NCI-H82 treated with DMSO at 0.1 percent for 48 hours (cell line): ENCODE data around the gene FBXO9.

ENCODE experiments used
- DNase-seq: peaks from one replicate; lab custom pipeline; 2025; ENCODE audit not compliant: unreplicated experiment; lab: John Stamatoyannopoulos, UW

The FBXO9 gene

GRCh38 chr6:53086302-53086701, 21.1 kb downstream of the FBXO9 start:
- no peak for DNase-seq

- DNase-seq, result no peak
Measured at GRCh38 chr6:53089948-53090347, 24.7 kb downstream of the FBXO9 start.

DNA sequence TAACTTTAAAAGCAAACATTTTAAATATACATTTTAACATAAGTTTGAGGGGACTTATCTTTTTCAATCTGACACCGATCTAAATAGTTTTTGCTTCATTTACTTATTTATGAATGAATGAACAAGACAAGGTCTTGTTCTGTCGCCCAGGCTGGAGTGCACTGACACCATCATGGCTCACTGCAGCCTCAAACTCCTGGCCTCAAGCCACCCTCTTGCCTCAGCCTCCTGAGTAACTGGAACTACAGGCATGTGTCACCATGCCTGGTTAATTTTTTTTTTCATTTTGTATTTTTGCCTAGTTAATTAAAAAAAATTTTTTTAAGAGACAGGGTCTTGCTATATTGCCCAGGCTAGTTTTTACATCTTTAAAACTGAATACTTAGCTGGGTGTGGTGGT, 25.4 kb downstream of the FBXO9 start:
- no peak for DNase-seq

GRCh38 chr6:53095270-53095669, 30.1 kb downstream of the FBXO9 start:
- no peak for DNase-seq

DNA sequence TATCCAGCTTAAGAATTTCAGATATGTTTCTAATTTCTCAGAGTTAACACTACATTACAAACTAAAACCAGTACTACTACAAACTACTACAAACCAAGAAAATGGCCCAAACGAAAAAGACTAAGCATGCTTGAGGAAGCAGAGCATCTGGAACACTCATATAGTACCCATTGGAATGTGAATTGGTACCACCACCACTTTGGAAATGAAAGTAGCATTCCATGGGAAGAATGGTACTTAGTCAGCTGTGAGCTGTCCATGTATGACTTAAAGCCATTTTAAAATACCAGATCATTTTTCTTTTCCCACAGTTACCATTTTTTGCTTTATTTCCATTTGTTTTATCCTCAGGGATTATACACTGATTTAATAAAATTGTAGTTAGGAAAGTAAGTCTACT, 30.5 kb downstream of the FBXO9 start:
- DNase-seq, result no peak

- no peak for DNase-seq
Measured at GRCh38 chr6:53100561-53100960, 35.4 kb downstream of the FBXO9 start.

DNA sequence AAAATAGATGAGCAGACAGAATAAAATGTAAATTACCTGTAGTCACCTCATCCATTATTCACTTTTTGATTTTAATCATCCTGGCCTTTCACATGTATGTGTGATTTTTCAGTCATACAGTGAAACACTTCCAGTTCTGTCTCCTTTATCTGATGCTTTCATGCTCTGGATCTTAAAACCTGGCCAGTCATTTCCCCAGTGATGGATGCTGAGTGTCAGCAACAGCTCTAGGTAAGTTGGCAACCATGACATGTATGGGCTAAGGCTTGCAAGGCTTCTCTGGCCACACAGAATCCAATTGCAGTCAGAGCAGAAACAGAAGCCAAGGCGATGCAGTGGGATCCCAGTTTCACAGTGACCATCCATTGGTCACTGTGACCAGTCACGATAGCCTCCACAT, 35.8 kb downstream of the FBXO9 start:
- DNase-seq, result no peak

DNA sequence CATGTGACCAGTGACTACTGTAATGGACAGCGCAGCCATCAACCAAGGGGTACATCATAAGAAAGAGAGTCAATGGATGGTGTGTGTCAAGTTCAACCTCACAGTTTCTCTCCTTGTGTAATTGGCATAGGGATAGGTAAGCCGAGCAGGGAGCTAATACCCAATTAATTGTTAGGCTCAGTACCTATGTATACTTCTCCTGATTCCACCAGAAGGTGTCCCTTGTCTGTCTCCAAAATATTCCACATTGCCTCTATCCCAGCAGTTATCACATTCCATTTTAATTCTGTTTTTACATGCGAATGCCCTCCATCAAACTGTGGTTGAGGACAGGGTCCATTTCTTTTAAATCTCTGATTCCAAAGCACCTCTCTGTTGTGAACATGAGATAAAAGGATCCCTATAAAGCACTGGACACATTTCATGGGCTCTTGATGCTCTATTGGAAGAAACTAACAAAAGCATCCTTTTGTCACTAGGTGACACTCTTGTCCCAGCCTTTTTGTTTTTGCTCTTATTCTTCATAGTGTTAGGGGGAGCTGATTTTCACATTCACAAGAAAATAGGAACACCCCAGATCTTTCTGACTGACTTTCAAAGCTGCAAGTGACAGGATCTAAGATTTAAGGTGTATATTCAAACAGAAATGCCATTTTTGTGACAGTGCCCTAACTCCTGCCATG, 38.9 kb downstream of the FBXO9 start:
- DNase-seq, result no peak

DNA sequence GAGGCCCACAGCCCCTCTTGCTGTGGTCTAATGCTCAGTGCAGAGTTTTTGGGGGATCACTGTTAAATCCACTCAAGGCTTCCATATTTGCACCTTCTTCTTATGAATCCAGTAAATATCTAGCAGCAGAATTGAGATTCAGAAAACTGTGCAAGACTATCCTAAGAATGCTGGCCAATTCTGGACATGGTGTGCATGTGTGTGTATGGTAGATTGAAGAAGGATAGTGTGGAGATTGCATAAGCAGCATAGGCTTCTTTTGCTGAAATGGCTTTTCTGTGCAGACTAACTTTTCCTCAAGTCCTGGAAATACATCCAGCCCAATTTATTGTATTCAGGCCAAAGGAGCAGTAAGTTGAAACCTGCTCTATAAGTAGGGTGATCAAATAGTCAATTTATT, 39.7 kb downstream of the FBXO9 start:
- DNase-seq, result no peak

- DNase-seq, result no peak
Measured at GRCh38 chr6:53107091-53107490, 41.9 kb downstream of the FBXO9 start.

- DNase-seq, result no peak
Measured at GRCh38 chr6:53109612-53110011, 44.4 kb downstream of the FBXO9 start.

DNA sequence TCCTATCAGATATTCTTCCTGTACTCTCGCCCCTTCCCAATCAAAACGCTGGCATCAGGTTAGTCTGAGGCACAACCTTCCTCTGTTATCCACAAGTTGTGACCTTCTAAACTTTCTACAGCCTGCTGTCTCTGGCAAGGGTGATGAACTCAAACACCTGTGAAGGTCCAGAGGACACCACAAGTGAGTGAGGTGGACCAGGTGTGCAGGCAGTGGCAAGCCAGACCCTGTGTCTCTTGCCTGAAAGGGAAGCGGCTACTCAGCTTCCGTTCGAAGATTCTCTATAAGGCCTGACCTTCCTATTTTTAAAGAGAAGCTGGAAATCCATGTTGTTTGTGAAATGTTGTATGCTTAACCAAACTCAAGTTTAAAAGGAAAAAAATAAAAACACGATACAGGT, 46.7 kb downstream of the FBXO9 start:
- DNase-seq, result no peak

DNA sequence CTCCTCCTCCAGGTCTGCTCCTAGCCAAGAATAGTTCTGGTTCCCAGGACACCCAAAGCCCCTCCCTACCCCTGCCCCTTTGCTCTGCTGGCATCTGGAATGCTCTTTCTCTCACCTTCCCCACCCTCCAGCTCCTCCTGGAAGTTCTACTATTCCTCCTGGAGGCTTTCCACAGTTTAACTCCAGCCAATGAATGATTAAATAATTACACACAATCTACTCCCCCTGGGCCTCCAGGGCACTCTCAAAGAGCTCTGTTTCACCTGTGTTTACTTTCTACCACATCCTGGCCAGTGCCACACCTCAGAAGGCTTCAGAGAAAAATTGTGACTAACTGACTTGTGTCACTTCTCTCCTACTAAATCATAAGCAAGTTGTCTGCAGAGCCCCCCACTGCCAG, 47.2 kb downstream of the FBXO9 start:
- DNase-seq, result no peak

DNA sequence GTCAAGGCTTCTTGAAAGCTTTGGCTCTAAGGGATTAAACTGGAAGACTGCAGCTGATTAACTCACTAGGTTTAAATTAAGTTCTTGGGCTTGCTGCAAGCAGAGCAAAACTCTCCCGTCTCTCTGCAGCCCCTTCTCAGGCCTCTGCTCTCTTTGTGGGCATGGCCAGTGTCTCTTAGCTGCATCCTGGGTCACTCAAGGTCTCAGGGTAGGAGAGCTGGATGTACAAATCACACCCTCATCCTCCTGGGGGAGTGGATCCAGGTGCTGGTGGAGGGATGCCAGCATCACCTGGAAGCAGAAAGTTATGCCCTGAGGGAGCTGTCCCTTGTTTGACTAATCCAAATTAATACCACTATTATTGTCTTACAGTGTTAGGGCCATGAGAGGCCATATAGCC, 47.7 kb downstream of the FBXO9 start:
- DNase-seq, result peak; percentile 15

GRCh38 chr6:53113742-53114141, 48.5 kb downstream of the FBXO9 start:
- no peak for DNase-seq

- no peak for DNase-seq
Measured at GRCh38 chr6:53115113-53115512, 49.9 kb downstream of the FBXO9 start.

DNA sequence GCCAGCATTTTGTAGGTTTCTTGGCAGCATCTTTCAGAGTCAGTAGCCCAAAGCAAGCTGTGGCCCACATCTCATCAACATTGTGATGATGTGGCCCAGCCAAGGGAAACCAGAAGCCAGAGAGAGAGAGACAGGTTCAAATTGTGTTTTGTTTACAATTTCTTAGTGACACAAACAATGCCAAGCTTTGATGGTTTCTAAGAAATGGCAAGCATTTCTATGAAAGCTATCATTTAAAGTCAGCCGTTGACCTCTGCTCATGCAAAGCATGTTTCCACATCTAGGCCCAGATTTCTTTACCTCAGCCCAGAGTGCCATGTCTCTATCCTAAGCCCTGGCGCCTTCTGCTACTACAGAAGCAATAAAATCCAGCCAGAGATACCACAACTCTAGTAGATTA, 50.5 kb downstream of the FBXO9 start:
- DNase-seq, result no peak

DNA sequence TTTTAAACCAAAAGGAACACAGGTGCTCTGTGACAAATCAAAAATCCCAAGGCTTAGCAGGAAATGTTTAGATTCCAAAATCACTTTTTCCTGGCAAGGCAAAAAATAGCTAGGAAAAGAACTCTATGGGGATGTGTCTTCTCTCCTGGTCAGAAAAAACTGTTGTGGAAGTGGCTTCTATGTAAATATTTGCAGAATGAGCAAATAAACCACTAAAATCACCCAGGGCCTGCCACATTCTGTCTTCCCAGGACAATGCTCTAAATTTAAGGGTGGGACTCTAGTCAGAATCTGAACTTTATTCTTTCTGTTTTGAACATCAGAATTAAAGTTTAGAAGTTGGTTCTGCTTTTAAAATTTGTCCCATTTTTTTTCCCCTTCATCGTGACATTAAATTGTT, 54.1 kb downstream of the FBXO9 start:
- DNase-seq, result no peak

DNA sequence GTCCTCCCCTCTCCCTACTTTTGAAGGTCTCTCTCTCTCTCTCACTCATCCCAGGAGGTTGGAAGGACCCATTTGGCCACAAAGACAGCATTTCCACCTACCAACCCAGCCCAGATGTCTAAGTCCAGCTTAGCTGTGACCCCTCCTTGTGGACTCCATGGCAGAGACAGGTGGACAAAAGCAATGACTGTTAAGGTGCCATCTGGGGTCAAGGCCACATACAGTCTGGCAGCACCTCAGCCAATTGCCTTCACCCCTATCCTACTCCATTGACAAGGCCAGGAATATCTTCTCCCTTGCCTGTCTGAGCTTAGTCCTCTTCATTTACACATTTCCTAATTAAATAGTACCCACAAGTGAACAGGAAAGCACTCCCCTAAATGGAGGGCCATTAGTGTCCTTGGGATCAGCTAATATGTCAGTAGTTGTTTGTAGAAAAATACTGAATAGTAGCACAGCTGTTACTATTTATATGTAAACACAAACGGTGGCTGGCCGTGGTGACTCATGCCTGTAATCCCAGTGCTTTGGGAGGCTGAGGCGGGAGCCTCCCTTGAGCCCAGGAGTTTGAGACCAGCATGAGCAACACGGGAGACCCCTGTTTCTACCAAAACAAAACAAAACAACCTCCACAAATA, 54.7 kb downstream of the FBXO9 start:
- DNase-seq, result no peak

- DNase-seq, result no peak
Measured at GRCh38 chr6:53124131-53124800, 59.1 kb downstream of the FBXO9 start.

DNA sequence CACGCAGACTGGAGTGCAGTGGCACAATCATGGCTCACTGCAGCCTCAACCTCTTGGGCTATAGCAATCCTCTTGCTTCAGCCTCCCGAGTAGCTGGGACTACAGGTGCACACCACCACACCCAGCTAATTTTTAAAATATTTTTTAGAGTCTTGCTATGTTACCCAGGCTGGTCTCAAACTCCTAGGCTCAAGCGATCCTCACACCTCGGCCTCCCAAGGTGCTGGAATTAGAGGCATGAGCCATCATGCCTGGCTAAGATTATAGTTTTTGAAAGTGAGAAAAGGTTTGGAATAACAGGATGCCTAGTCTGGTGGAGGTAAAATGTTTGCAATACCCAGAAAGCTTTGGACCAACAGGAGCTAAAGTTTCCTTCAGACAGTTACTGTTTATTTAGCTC, 60.1 kb downstream of the FBXO9 start:
- no peak for DNase-seq

DNA sequence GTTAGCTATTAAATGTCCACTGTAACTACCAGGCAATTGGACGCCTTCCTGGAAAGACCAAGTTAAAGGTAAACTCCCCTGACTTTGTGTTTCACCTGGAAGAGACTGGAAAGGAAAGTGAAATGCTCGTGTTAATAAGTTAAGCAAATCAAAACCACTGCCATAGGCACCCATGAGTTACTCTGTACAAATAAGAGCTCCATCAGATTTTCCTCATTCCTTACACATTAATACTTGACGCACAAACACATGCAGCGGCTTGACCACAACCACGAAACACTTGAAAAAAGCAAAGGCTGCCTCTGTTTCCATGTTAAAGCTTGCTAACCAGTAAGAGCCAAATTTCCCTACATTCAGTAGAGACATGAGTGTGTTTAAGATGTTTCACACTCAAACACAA, 63.6 kb downstream of the FBXO9 start:
- DNase-seq, result no peak
